Effector memory CD8-positive, alpha-beta T cell (primary cell): ENCODE results near the gene EMC10.
"Not testable (repeated sequence)": the region's sequence is repeated elsewhere in the genome, so short reads cannot be mapped to it uniquely, and the experiment has no call there.

Source experiments
- ATAC-seq: fragments of 150-1000 bp; cut with Tn5 transposase; replicated peaks from 2 replicates; pipeline ENCODE4 v1.10.0; 2021; ENCODE audit warnings: mild to moderate bottlenecking, moderate library complexity
- DNase-seq, 3 experiments: peaks; one replicate each; pipeline ENCODE4 v3.0.0; 2021
- H3K27ac Mint-ChIP-seq, 2 donors: one replicate each; pipeline ENCODE4 v1.8.0; 2022; ENCODE audit warnings: mild to moderate bottlenecking in 2 of 2, mixed read lengths in 2 of 2, moderate library complexity in 2 of 2
- H3K27me3 Mint-ChIP-seq, 2 donors: one replicate each; pipeline ENCODE4 v1.8.0; 2022; ENCODE audit warnings: mixed read lengths in 2 of 2
- H3K36me3 Mint-ChIP-seq: one replicate; pipeline ENCODE4 v1.8.0; 2022; ENCODE audit warnings: mild to moderate bottlenecking, moderate library complexity, mixed read lengths; ENCODE audit not compliant: insufficient read depth
- H3K4me1 Mint-ChIP-seq, 2 donors: one replicate each; pipeline ENCODE4 v1.8.0; 2022; ENCODE audit warnings: low read depth in 2 of 2, mixed read lengths in 2 of 2
- H3K4me3 Mint-ChIP-seq, 2 donors: one replicate each; pipeline ENCODE4 v1.8.0; 2022; ENCODE audit warnings: mild to moderate bottlenecking in 2 of 2, mixed read lengths in 2 of 2, moderate library complexity in 2 of 2
- H3K9me3 Mint-ChIP-seq, 2 donors: one replicate each; pipeline ENCODE4 v1.8.0; 2022; ENCODE audit warnings: mixed read lengths in 2 of 2

EMC10 gene

GRCh38 chr19:50437862-50438449 lies 38.4 kb upstream of the EMC10 start:
- H3K9me3 Mint-ChIP-seq = no peaks in the 10 kb centered on the region
- peaks cover 21 to 65% of the 10 kb centered on the region in 2 donors for H3K27me3 Mint-ChIP-seq
- DNase-seq (no peak), ATAC-seq (no peak)
- no peaks in the 10 kb centered on the region for H3K36me3 Mint-ChIP-seq
- peaks cover 0 to 1% of the 10 kb centered on the region in 2 donors for H3K4me1 Mint-ChIP-seq
- H3K4me3 Mint-ChIP-seq = no peak overlapping the region
- no peak overlapping the region for H3K27ac Mint-ChIP-seq

- not testable (repeated sequence) for ATAC-seq, H3K27ac Mint-ChIP-seq, H3K4me3 Mint-ChIP-seq, H3K4me1 Mint-ChIP-seq, H3K36me3 Mint-ChIP-seq, DNase-seq, H3K9me3 Mint-ChIP-seq
- H3K27me3 Mint-ChIP-seq = peaks cover 25 to 60% of the 10 kb centered on the region in 2 donors
Measured at GRCh38 chr19:50439130-50439529, 37.2 kb upstream of the EMC10 start.

GRCh38 chr19:50444059-50444458 lies 32.2 kb upstream of the EMC10 start:
- peaks cover 25 to 45% of the 10 kb centered on the region in 2 donors for H3K27me3 Mint-ChIP-seq
- H3K27ac Mint-ChIP-seq = no peak overlapping the region
- DNase-seq (no peak), ATAC-seq (no peak)
- H3K36me3 Mint-ChIP-seq = no peaks in the 10 kb centered on the region
- no peak overlapping the region for H3K4me3 Mint-ChIP-seq
- H3K9me3 Mint-ChIP-seq = peaks cover 0 to 6% of the 10 kb centered on the region in 2 donors
- no peaks in the 10 kb centered on the region for H3K4me1 Mint-ChIP-seq

- Mint-ChIP-seq H3K27ac (no peak overlapping the region), H3K36me3 (no peaks in the 10 kb centered on the region)
- no peak for DNase-seq
Measured at GRCh38 chr19:50447053-50447452, 29.3 kb upstream of the EMC10 start.

GRCh38 chr19:50447750-50448149 lies 28.6 kb upstream of the EMC10 start:
- Mint-ChIP-seq H3K27ac (no peak overlapping the region), H3K27me3 (peaks cover 17 to 47% of the 10 kb centered on the region in 2 donors), H3K4me1 (no peaks in the 10 kb centered on the region), H3K9me3 (peaks cover 0 to 6% of the 10 kb centered on the region in 2 donors), H3K4me3 (no peak overlapping the region), H3K36me3 (no peaks in the 10 kb centered on the region)
- DNase-seq (no peak), ATAC-seq (no peak)

More at GRCh38 chr19:50447053-50447452, 29.3 kb upstream of the EMC10 start:
- peaks cover 0 to 6% of the 10 kb centered on the region in 2 donors for H3K9me3 Mint-ChIP-seq
- H3K4me1 Mint-ChIP-seq = no peaks in the 10 kb centered on the region
- H3K4me3 Mint-ChIP-seq = no peak overlapping the region
- ATAC-seq = no peak
- H3K27me3 Mint-ChIP-seq = peaks cover 17 to 47% of the 10 kb centered on the region in 2 donors

- Mint-ChIP-seq H3K4me3 (no peak overlapping the region), H3K36me3 (no peaks in the 10 kb centered on the region), H3K27me3 (peaks cover 7 to 37% of the 10 kb centered on the region in 2 donors), H3K27ac (no peak overlapping the region), H3K9me3 (peaks cover 0 to 6% of the 10 kb centered on the region in 2 donors), H3K4me1 (no peaks in the 10 kb centered on the region)
- no peak for ATAC-seq
- no peak for DNase-seq
Measured at GRCh38 chr19:50449236-50449899, 26.9 kb upstream of the EMC10 start.

- Mint-ChIP-seq H3K4me1 (no peaks in the 10 kb centered on the region), H3K27me3 (peaks cover 4 to 28% of the 10 kb centered on the region in 2 donors), H3K27ac (no peak overlapping the region), H3K9me3 (peaks cover 0 to 6% of the 10 kb centered on the region in 2 donors), H3K4me3 (no peak overlapping the region), H3K36me3 (no peaks in the 10 kb centered on the region)
- ATAC-seq (no peak), DNase-seq (no peak)
Measured at GRCh38 chr19:50450369-50451222, 25.7 kb upstream of the EMC10 start.

- Mint-ChIP-seq H3K36me3 (no peaks in the 10 kb centered on the region), H3K27me3 (peaks cover 4 to 23% of the 10 kb centered on the region in 2 donors), H3K27ac (no peak overlapping the region), H3K4me3 (no peak overlapping the region), H3K4me1 (no peaks in the 10 kb centered on the region), H3K9me3 (peaks cover 0 to 6% of the 10 kb centered on the region in 2 donors)
- ATAC-seq (no peak), DNase-seq (no peak)
Measured at GRCh38 chr19:50451223-50451534, 25.1 kb upstream of the EMC10 start.

GRCh38 chr19:50453243-50453642 lies 23.1 kb upstream of the EMC10 start:
- Mint-ChIP-seq H3K4me3 (no peak overlapping the region), H3K4me1 (no peaks in the 10 kb centered on the region), H3K9me3 (peaks cover 0 to under 1% of the 10 kb centered on the region in 2 donors), H3K36me3 (no peaks in the 10 kb centered on the region), H3K27me3 (peaks cover 11 to 30% of the 10 kb centered on the region in 2 donors), H3K27ac (no peak overlapping the region)
- no peak for DNase-seq
- no peak for ATAC-seq

- DNase-seq (no peak), ATAC-seq (no peak)
- Mint-ChIP-seq H3K4me3 (no peak overlapping the region), H3K27me3 (peaks cover 17 to 28% of the 10 kb centered on the region in 2 donors), H3K36me3 (no peaks in the 10 kb centered on the region), H3K9me3 (no peaks in the 10 kb centered on the region), H3K4me1 (no peaks in the 10 kb centered on the region), H3K27ac (no peak overlapping the region)
Measured at GRCh38 chr19:50455992-50456391, 20.3 kb upstream of the EMC10 start.

- DNase-seq (no peak), ATAC-seq (no peak)
- Mint-ChIP-seq H3K27me3 (peaks cover 17 to 24% of the 10 kb centered on the region in 2 donors), H3K9me3 (no peaks in the 10 kb centered on the region), H3K4me1 (peaks cover 0 to 2% of the 10 kb centered on the region in 2 donors), H3K4me3 (no peak overlapping the region), H3K36me3 (no peaks in the 10 kb centered on the region), H3K27ac (no peak overlapping the region)
Measured at GRCh38 chr19:50457300-50457699, 19.0 kb upstream of the EMC10 start.

- DNase-seq = no peak
- no peak overlapping the region for H3K4me3 Mint-ChIP-seq
- H3K9me3 Mint-ChIP-seq = no peaks in the 10 kb centered on the region
- ATAC-seq = no peak
- peaks cover 23 to 24% of the 10 kb centered on the region in 2 donors for H3K27me3 Mint-ChIP-seq
- peaks cover 0 to 2% of the 10 kb centered on the region in 2 donors for H3K4me1 Mint-ChIP-seq
- no peak overlapping the region for H3K27ac Mint-ChIP-seq
- no peaks in the 10 kb centered on the region for H3K36me3 Mint-ChIP-seq
Measured at GRCh38 chr19:50458396-50459066, 17.8 kb upstream of the EMC10 start.

GRCh38 chr19:50459067-50459456 lies 17.2 kb upstream of the EMC10 start:
- H3K27ac Mint-ChIP-seq = no peak overlapping the region
- peaks cover 0 to 2% of the 10 kb centered on the region in 2 donors for H3K4me1 Mint-ChIP-seq
- H3K36me3 Mint-ChIP-seq = no peaks in the 10 kb centered on the region
- ATAC-seq (no peak), DNase-seq (no peak)
- H3K9me3 Mint-ChIP-seq = no peaks in the 10 kb centered on the region
- peaks cover 23 to 26% of the 10 kb centered on the region in 2 donors for H3K27me3 Mint-ChIP-seq
- H3K4me3 Mint-ChIP-seq = no peak overlapping the region
